ENCODE data around the gene SPPL2A. TPM values are rescaled to one million over a fixed set of nuclear protein-coding genes. Genes with fewer than 3 reads are reported as not detected.

The SPPL2A gene
- total and polyA plus RNA-seq, 7 donors = 70.6 to 303 (median 187) TPM

DNA sequence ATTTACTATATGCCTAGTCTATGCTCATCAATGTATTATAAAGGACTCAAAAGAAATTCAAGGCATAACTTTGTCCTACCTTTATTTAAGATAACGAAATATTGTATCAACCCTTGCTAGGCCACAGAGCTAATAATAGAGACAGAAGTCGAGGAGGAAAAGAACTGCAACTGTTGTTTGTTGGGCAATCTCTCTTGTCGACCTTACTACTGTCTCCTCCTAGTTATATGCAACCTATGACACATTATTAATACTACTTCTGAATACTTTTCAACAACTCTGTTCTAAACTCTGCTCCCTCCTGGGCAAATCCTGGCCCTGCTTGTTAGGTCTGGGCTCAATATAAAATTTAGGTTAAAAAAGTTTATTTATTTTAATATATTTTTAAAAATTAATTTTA is 24.6 kb downstream of the SPPL2A start:
- no peaks in the 10 kb centered on the region for H3K27me3 ChIP-seq (ENCODE audit: insufficient read depth in 3 of 3, low read length in 2 of 3)
- H3K4me3 ChIP-seq = no peak overlapping the region
- 51 to 68% (median 64%) methylated on average over 3 of the region's 3 CpGs for WGBS, 3 donors
- H3K27ac ChIP-seq = peak overlapping the region; percentile 20
- H3K9me3 ChIP-seq = no peaks in the 10 kb centered on the region
- TF ChIP-seq, protein P1, sequence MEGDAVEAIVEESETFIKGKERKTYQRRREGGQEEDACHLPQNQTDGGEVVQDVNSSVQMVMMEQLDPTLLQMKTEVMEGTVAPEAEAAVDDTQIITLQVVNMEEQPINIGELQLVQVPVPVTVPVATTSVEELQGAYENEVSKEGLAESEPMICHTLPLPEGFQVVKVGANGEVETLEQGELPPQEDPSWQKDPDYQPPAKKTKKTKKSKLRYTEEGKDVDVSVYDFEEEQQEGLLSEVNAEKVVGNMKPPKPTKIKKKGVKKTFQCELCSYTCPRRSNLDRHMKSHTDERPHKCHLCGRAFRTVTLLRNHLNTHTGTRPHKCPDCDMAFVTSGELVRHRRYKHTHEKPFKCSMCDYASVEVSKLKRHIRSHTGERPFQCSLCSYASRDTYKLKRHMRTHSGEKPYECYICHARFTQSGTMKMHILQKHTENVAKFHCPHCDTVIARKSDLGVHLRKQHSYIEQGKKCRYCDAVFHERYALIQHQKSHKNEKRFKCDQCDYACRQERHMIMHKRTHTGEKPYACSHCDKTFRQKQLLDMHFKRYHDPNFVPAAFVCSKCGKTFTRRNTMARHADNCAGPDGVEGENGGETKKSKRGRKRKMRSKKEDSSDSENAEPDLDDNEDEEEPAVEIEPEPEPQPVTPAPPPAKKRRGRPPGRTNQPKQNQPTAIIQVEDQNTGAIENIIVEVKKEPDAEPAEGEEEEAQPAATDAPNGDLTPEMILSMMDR (IDR thresholded peaks at IDR 0.05) = no peak
- peaks cover 0 to 98% of the 10 kb centered on the region in 2 donors for H3K36me3 ChIP-seq (ENCODE audit: insufficient read depth in 1 of 2, low read depth in 1 of 2)
- intact Hi-C loops (cut with DNase I) = no loop called here
- ATAC-seq (peak; percentile 63 to 85 (median 74)), DNase-seq (no peak)
- H3K4me1 ChIP-seq = no peaks in the 10 kb centered on the region

DNA sequence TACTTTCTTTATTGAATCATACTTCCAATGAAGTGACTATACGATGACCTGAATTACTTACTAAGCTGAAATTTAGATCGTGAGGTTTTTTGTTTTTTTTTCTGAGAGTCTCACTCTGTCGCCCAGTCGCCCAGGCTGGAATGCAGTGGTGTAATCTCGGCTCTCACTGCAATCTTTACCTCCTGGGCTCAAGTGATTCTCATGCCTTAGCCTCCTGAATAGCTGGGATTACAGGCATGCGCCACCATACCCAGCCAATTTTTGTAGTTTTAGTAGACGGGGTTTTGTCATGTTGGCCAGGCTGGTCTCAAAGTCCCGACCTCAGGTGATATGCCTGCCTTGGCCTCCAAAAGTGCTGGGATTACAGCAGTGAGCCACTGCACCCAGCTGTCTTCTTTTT is 28.7 kb downstream of the SPPL2A start:
- no peak for ATAC-seq
- no peak for DNase-seq
- Histone ChIP-seq H3K9me3 (no peaks in the 10 kb centered on the region), H3K4me1 (no peaks in the 10 kb centered on the region), H3K27ac (no peak overlapping the region), H3K4me3 (no peak overlapping the region), H3K27me3 (ENCODE audit: insufficient read depth in 3 of 3, low read length in 2 of 3) (no peaks in the 10 kb centered on the region), H3K36me3 (ENCODE audit: insufficient read depth in 1 of 2, low read depth in 1 of 2) (peaks cover 2 to 98% of the 10 kb centered on the region in 2 donors)
- 79 to 90% (median 87%) methylated on average over 8 of the region's 8 CpGs for WGBS, 3 donors
- intact Hi-C loops (cut with DNase I) = no loop called here
- TF ChIP-seq, protein P1 (IDR thresholded peaks at IDR 0.05) = no peak

DNA sequence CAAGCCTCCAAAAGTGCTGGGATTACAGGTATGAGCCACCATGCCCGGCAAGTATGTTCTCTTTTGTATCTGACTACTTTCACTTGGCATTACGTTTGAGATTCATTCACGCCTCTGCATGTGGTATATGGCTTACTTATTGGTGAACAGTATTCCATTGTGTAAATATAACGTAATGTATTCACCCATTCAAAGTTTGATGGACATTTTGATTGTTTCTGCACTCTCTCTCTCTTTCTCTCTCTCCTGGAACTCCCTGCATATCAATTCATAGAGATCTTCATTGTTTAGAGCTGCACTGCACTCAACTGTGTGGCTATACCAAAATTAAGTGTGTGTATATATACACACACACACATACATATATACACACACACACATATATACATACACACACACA is 30.4 kb downstream of the SPPL2A start:
- no peak overlapping the region for H3K4me3 ChIP-seq
- 78 to 94% (median 82%) methylated on average over 4 of the region's 4 CpGs for WGBS, 3 donors
- H3K9me3 ChIP-seq = no peaks in the 10 kb centered on the region
- no peaks in the 10 kb centered on the region for H3K27me3 ChIP-seq (ENCODE audit: insufficient read depth in 3 of 3, low read length in 2 of 3)
- intact Hi-C loops (cut with DNase I) = no loop called here
- H3K36me3 ChIP-seq (ENCODE audit: insufficient read depth in 1 of 2, low read depth in 1 of 2) = peaks cover 2 to 100% of the 10 kb centered on the region in 2 donors
- H3K4me1 ChIP-seq = no peaks in the 10 kb centered on the region
- H3K27ac ChIP-seq = no peak overlapping the region
- ATAC-seq (peak in 1 of 4 donors; percentile 11), DNase-seq (no peak)
- TF ChIP-seq, protein P1 (IDR thresholded peaks at IDR 0.05) = no peak

DNA sequence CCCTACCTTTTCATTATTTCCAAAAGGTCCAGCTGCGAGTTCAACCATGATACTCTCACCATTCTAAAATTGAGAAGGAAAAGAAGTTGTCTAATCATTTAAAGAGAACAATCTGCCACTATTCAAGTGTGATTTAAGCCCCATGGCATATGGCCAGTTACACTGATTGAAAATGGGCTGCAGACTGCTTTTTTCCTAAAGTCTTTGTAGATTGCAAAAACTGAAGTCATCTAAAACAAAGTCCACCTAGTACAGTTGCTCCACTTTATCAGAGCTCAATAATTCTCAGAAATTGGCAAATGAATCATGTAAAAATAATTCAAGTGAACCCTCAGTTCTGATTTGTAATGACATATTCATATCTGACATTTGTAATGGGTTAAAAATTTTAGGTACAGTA is 39.2 kb downstream of the SPPL2A start:
- H3K36me3 ChIP-seq (ENCODE audit: insufficient read depth in 1 of 2, low read depth in 1 of 2) = peaks cover 8 to 100% of the 10 kb centered on the region in 2 donors
- H3K9me3 ChIP-seq = no peaks in the 10 kb centered on the region
- DNase-seq = no peak
- H3K4me3 ChIP-seq = no peak overlapping the region
- H3K27me3 ChIP-seq (ENCODE audit: insufficient read depth in 3 of 3, low read length in 2 of 3) = no peaks in the 10 kb centered on the region
- WGBS, 3 donors = 94 to 97% (median 96%) methylated on average over 1 of the region's 1 CpG
- TF ChIP-seq, protein P1 (IDR thresholded peaks at IDR 0.05) = no peak
- intact Hi-C loops (cut with DNase I) = no loop called here
- H3K27ac ChIP-seq = no peak overlapping the region
- ATAC-seq = no peak
- H3K4me1 ChIP-seq = no peaks in the 10 kb centered on the region

DNA sequence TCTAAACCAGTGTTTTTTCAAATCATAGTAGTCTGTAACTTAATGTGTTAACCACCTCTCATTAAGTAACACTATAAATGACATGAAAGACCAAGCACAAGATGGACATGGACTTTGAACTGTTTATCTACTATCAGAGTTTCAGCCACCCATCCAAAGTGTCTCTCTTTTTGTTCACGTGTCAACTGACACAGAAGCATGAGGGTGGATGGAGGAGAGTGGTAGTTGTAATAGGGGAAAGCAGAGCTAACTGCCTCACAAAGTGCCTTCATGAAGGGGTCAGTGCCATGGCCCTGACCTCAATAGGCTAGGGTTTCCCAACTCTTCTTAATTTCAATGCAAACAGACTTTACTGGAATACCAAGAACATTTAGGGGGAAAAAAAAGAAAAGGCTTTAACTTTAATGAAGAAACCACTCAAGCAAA is 46.8 kb downstream of the SPPL2A start:
- no peaks in the 10 kb centered on the region for H3K9me3 ChIP-seq
- no peaks in the 10 kb centered on the region for H3K27me3 ChIP-seq (ENCODE audit: insufficient read depth in 3 of 3, low read length in 2 of 3)
- DNase-seq (no peak), ATAC-seq (no peak)
- WGBS, 3 donors = 76 to 92% (median 79%) methylated on average over 1 of the region's 1 CpG
- H3K4me3 ChIP-seq = no peak overlapping the region
- no peak overlapping the region for H3K27ac ChIP-seq
- intact Hi-C loops (cut with DNase I) = loop anchor here in 1 of 2 donors (10.0 kb wide), 1 partner anchor 124 kb away; no protein-coding TSS in a partner anchor
- TF ChIP-seq, protein P1 (IDR thresholded peaks at IDR 0.05) = no peak
- H3K36me3 ChIP-seq (ENCODE audit: insufficient read depth in 1 of 2, low read depth in 1 of 2) = peaks cover 6 to 100% of the 10 kb centered on the region in 2 donors
- no peaks in the 10 kb centered on the region for H3K4me1 ChIP-seq

All from psoas muscle (tissue), 8 donors.